Activated CD8-positive, alpha-beta memory T cell treated with anti-CD3 and anti-CD28 coated beads, Interleukin-2, amount 50 U/mL, for 48 hours (primary cell): Measurements from ENCODE around the gene CEP112.
A peak's percentile ranks its signal among the peaks of the same experiment; 100 is the strongest.

Experiments
- DNase-seq: peaks from one replicate; pipeline ENCODE4 v3.0.0-alpha.2; 2020

CEP112 gene

DNA sequence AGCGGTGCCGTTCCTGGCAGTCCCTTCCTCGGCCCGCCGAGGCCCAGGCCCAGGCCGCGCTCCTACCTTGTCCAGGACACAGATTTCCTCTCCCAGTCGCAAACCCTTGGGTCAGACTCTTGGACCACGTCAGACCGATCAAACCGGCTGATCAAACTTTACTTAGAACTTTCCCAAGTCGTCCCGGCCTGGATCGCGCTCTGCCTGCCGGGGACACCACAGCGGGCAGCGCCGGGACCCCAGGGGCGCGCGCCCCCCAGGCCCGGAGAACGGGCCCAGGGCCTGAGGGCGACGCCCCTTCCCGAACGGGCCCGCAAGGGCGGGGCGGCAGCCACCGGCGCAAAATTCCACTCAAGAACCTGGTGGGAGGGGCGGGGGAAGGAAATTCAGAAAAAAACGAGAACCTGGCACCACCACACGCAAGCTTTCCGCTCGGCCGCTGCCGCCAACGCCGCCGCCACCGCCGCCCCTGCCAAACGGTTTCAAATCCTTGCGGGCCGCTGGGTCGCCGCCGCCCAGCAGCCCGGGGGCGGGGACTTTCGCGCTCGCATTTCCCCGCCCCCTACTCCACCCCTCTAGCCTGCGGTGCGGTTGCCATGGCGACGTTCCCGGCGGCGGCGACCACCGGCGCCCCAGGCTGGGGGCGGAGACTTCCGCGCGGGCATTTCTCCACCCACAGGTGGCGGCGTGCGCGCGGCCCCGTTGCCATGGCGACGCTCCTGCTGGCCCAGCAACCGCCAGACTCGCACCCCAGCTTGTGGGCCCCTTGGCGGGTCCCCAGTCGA, at the start of gene CEP112:
Gene CEP112, minus strand, starts transcription at position 541 of the 785 bp plus-strand sequence.
- DNase-seq, result peak; percentile 97

DNA sequence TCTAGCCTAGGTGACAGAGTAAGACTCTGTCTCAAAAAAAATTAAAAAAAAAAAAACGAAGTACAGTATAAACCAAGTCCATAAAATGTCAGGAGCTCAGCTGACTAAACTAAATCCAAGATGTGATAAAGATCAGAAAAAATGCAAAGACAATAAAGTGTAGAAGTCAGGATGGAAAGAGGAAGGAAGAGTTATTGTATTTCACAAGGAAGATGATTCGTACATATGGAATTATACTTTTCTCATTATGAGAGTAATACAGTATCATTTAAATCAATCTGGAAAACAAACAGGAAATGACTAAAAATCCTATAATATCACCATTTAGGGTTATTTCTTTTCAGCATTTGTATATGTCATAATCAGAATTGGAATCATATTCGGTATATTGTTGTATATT, 48.7 kb upstream of the CEP112 start:
- no peak for DNase-seq

GRCh38 chr17:66240013-66240412, 48.1 kb upstream of the CEP112 start:
- DNase-seq, result no peak

GRCh38 chr17:66235377-66235994, 43.6 kb upstream of the CEP112 start:
- DNase-seq, result no peak

- DNase-seq, result no peak
These were observed 42.7 kb upstream of the CEP112 start for GRCh38 chr17:66234611-66235010.

DNA sequence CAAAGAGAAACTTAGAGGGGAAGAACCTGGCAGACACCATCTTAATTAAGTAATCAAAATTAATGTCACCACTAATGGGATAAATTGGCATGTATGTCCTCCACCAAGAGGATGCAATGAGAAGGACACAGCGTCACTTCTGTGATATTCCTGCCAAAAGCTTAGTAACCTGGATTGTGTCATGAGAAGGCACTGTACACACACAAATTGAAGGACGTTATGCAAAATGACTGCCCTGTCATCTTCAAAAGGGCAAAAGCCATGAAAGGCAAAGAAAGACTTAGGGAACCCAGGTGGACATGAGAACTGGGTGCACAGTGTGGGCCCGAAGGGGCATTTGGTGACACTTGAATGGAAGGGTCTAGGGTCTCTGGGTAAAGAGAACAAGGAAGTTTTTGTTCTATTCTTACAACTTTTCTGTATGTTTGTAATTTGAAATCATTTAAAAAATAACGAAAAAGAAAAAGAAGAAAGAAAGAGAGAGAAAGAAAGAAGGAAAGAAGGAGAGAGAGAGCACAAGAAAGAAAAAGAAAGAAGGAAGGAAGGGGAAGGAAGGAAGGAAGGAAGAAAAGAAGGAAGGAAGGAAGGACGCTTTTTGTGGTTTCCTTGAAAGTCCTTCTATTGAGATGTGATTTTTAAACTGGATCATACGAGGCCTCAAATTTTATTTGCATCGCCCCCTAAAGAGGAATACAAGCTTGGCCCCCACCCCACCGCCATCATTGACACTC, 41.3 kb upstream of the CEP112 start:
- DNase-seq, result no peak

DNA sequence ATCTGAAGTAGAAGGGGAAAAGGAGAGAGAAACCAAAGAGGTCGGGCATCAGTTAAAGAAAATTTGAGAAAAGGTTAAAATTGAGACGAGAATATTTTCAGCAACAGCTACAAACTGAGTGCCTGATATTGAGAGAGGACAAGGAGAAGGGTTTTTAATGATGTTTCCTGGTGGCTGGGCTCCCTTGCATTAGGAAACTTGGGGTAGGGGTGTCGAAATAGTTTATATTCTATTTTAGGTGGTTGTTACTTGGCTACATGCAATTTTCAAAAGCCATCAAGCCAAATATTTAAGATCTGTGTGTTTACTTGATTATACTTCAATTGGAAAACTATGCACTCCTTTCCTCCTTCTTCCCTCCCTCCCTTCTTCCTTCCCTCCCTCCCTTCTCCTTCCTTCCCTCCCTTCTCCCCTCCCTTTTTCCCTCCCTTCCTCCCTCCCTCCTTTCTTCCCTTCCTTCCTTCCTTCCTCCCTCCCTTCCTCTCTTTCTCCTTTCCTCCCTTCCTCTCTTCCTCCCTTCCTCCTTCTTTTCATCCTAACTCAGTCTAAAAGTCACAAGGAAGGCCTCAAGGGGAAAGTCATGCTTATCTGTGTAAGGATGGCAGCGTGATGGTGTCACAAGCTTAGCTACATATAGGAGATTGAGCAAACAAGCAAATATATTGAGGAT, 39.1 kb upstream of the CEP112 start:
- no peak for DNase-seq

DNA sequence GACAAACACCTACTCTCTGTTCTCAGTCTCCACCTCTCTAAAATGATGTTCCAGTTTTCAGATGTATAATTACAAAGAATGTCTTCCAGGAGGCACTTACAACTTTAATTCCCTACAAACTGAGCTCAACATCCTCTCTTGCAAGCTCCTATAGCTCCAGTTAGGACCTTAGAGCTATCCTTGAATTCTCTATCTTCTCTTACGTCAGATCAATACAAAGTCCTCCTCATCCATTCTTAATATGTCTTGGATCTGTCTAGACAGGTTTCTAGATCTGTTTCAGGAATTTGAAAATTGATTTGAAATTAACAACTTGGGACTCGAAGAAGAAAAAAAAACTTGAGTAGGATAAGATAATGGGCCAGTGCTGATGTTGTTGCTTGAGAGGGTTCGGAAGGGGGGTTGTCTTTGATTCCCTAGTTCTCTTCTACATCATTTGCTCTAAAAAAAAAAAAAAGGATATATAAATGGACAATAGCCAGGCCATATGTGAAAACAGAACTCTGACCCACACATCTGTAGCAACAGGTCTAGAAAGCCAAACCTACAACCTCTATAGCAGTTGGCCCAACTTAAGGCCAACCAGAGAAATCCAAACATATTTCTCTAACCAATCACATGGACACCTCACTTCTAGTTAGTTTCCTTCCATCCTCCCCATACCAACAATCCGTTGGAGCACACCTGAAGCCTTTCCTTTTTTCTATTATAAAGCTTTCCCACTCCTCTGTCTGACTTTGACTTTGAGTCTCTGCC, 38.0 kb upstream of the CEP112 start:
- no peak for DNase-seq

GRCh38 chr17:66228887-66229782, 37.2 kb upstream of the CEP112 start, which contains the start of gene APOH:
APOH (minus strand) TSS chr17:66229415; CDS start chr17:66229379, 36 bp downstream.
- DNase-seq, result no peak

DNA sequence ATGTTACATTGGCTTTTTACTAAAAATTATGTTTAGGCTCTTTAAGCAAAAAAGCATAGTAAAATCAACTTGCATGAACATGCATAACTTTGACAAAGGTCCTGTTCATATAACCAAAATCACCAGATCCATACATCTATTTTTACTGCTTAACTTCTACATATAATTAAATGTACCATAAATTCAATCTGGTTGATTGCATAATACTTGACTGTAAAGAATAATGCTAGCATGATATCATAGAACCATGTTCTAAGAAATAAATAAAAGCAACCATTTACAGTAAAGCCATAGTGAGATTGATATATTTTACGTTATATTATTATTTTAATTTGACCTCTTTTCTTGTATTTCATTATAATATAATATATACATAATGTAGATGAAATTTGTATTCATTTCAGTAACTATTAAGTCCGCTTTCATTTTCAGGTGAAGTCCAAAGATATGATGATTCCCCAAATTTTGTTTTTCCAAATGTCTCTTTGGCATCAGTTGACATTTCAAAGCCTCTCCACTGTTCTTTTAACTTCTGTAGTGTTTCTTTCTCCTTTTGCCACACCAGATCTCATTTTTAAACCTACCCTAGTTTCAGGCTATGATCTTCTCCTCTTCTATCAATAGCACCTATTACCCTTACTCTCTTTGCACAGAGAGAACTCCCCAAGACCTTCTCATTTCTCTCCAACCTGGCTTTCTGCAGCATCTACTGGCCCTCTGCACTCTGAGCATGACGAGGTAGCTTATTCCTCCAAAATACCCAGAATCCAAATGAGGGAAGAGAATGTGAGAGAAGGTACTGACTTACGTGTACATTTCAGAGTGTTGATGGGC, 35.5 kb upstream of the CEP112 start:
- DNase-seq, result no peak

DNA sequence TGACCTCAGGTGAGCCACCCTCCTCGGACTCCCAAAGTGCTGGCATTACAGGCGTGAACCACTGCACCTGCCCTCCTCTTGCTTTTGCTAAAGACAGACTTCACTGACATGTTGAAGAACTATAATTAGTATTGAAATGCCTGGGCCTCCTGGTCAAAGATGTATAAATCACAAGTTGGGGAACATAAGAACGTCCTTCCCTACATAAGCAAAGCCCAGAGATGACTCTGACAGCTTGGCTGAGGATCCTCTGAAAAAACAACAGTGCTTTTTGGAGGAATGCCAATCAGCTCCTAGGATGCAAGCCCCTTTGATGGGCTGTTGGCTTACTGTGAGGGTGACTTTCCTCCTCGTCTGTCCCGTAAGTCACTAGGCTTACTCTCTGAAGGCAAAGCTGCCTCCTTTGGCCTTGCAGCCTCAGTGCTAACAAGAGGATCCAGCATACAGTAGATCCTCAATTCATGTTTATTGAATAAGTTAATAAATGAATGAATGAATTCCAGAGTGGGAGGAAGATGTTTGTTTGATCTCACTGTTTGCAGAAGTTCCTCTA, 30.9 kb upstream of the CEP112 start:
- no peak for DNase-seq

DNA sequence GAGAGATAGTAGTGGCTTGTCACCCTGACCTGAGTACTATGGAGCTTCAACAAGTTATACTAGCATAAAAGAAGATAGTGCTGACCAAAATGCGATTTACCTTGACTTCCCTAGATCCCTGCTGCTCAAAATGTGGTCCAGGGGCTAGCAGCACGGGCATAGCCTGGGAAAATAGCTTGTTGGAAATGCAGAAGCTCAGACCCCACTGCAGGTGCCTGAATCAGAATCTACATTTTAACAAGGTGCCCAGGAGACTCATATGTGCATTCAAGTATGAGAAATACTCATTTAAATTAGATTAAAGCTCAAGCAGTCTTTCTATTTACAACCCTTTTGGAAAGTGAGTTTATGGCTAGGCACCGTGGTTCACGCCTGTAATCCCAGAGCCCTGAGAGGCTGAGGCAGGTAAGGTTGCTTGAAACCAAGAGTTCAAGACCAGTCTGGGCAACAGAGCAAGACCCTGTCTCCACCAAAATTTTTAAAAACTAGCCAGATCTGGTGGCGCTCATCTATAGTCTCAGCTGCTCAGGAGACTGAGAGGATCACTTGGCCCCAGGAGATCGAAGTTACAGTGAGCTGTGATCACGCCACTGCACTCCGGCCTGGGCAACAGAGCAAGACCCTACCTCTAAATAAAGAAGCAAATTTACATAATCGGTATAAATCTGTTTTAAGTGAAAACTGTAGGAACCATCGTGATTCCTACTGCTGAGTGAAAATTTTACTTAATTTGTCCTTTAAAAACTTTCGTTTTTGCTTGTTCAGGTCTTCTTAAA, 30.0 kb upstream of the CEP112 start:
- DNase-seq, result no peak

GRCh38 chr17:66221343-66221742, 29.4 kb upstream of the CEP112 start:
- DNase-seq, result no peak

DNA sequence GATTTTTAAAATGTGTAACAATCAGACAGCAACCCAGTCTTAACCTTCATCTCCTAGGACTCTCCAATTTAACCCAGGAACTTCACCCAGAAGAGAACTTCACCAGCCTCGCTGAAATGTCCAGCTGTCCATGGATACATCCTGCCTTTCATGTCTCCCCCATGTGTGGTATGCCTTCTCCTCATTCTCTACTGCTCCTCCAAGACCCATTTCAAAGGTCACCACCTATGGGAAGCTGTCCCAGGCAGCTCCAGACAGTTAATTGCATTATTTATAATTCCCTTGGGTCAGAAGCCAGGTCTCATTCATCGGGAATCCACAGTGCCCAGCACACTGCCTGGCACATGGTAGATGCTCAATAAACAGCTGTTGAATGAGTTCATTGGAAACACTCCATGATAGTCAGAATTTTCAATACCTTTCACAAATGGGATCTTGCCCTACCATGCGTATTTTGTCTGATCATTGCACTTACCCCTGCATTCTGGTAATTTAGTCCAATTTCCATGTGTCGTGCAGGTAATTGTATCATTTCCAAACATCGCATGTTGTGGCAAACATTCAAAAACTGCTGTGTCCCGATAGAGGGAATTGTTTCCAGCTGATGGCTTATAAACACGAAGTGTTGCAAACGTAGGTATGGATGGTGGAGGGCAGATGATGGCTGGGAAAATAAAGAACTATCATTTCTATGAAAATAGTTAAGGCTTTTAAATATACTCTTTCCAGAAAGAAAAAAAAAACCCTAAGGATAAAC, 28.3 kb upstream of the CEP112 start:
- DNase-seq, result no peak

- DNase-seq, result no peak
These were observed 23.6 kb upstream of the CEP112 start for GRCh38 chr17:66215529-66215911.

DNA sequence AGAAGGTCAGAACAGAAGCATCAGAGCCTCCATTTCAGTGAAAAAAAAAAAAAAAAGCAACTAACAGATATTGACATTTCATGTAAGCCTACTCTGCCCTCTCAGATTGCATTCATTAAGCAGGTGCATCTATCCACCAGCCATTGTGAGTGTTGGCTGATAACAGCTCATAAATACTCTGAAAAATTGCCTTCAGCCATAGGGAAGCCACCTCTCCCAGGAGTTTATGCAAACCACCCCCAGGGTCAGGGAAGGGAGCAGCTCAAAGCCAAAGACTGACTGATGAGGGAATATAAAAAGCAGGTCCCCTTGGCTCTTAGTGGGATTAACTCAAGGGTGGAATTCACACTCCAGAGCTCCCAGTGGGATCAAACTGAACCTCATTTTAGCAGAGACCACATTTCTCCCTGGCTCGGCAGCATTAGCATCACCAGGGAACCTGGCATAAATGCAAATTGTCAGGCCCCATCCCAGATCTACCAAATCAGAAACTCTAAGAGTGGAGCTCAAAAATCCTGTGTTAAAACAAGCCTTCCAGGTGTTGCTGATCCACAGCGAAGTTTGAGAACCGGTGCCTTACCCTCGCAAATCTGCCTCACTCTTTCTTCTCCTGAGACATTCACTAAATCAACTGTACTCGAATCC, 23.1 kb upstream of the CEP112 start:
- DNase-seq, result no peak

DNA sequence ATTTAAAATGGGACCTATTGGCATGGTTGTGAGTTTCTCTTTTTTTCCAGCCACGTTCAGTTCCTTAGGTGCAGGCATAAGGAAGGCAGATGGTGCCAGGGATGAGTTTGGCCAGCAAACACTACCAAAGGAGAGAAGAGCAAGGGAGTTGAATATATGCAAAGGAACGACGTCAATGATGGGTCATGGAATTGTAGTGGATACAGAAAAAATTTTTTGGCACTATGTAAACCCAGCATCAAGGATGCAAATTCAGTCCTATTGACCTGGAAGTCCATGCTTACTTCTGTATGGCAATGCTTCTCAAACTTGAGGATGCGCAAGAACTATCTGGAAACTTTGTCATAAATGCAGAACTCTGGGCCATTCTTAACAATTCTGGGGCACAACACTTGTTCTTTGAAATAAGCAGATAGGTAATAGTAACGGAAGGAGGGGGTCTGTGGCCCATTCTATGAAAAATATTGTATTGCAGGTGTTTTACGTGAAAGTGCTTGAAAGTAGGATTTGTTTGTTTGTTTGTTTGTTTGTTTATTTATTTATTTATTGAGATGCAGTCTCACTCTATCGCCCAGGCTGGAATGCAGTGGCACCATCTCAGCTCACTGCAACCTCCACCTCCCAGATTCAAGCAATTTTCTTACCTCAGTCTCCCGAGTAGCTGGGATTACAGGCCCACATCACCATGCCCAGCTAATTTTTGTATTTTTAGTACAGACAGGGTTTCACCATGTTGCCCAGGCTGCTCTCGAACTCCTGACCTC, 19.3 kb upstream of the CEP112 start:
- DNase-seq, result no peak
